HK-2 (cell line): ENCODE data around the gene PKDCC.

Experiments
- DNase-seq: peaks from one replicate; pipeline ENCODE4 v3.0.0-alpha.2; 2018; ENCODE audit not compliant: unreplicated experiment

Gene PKDCC

GRCh38 chr2:42105330-42106256 is 57.8 kb downstream of the PKDCC start:
- no peak for DNase-seq

- no peak for DNase-seq
Measured at GRCh38 chr2:42106257-42106816, 58.5 kb downstream of the PKDCC start.

GRCh38 chr2:42107249-42108042 is 59.6 kb downstream of the PKDCC start:
- no peak for DNase-seq
